Measurements from ENCODE around the gene PDZK1. TPM values are rescaled to one million over a fixed set of nuclear protein-coding genes. Genes with fewer than 3 reads are reported as not detected.

The PDZK1 gene
- not detected for total RNA-seq
- under 1 TPM in 1 of 2 donors, not detected in 1; 0.45 TPM for polyA plus RNA-seq

GRCh38 chr1:145707183-145707867, at the start of gene PDZK1:
TSS of gene PDZK1 (minus strand) at chr1:145707368. CDS start at chr1:145688021, 19,347 bp downstream.
- Histone ChIP-seq H3K4me1 (ENCODE audit: insufficient read depth, low read length) (no peaks in the 10 kb centered on the region), H3K27ac (ENCODE audit: low read depth, low read length) (no peak within 1 kb of the TSS), H3K4me3 (ENCODE audit: low read length in 2 of 2) (no peak within 1 kb of the TSS), H3K9me3 (ENCODE audit: control insufficient read depth in 1 of 2, low read length in 2 of 2) (no peaks in the 10 kb centered on the region), H3K36me3 (ENCODE audit: insufficient read depth, low read length) (no peaks in the 10 kb centered on the region), H3K27me3 (ENCODE audit: insufficient read depth, low read length) (no peaks in the 10 kb centered on the region)
- ChIA-PET CTCF (ENCODE audit: partially characterized antibody) (interaction anchor here (0.5 to 1.0 kb wide), 2 partner anchors 14 to 15 kb away, joined by 3 read pairs; no protein-coding TSS in a partner anchor), POLR2A (ENCODE audit: partially characterized antibody) (no interaction called here)
- intact Hi-C loops (cut with micrococcal nuclease): no loop called here
- peaks cover 0 to 2% (median 0%) of the 10 kb centered on the region in 8 donors for H3K9me3 Mint-ChIP-seq
- H3K27me3 Mint-ChIP-seq: peaks cover 0 to 1% of the 10 kb centered on the region in 2 donors
- no peak within 1 kb of the TSS for H3K4me3 Mint-ChIP-seq
- H3K4me1 Mint-ChIP-seq: no peaks in the 10 kb centered on the region
- no peak for DNase-seq
- no peak within 1 kb of the TSS for H3K27ac Mint-ChIP-seq
- no peaks in the 10 kb centered on the region for H3K36me3 Mint-ChIP-seq

DNA sequence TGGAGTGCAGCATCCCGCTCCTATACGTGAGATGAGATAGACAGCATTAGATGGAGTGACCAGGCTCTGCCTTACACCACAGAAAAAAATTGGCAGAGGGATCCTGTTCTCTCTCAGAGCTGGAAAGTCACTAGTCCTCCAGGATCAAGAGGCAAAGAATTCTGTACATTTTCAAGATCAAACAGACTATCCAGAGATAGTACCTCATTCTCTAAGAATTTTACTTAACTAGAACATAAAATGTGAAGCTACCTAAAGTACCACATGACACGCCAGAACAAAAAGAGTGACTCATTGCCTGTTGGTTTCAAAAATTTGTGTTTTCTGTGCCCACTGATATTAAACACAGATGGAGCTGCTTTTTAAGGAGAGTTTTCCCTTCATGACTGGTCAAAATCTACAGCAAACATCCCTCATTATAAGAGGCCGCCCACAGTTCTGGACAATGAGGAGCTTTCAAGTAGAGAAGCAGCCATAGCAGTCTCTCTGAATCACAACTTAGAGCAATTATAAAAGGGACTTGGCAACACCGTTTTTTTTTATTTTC, 44.4 kb upstream of the PDZK1 start:
- intact Hi-C loops (cut with micrococcal nuclease): no loop called here

DNA sequence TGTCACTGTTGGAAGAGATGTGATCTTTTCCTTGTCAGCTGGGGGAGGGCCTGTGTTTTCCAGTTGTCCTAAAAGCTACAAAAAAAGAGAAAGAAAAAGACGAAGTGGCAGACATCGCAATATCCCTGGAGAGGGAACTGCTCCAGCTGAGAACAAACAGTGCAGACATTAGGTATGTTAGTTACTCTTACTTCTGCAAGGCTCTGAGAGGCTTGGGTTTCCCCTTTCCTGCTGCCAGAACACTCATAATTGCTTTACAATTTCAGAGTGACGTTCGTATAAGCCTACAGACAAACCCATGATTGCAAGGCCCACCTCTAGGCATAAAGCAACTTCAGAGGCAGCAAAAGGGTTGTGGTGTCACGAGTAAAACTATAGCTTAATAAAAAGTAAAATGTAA, 43.3 kb upstream of the PDZK1 start:
- ChIA-PET CTCF (ENCODE audit: partially characterized antibody) (no interaction called here), POLR2A (ENCODE audit: partially characterized antibody) (no interaction called here)

More for the DNA sequence above, 44.4 kb upstream of the PDZK1 start:
- H3K9me3 ChIP-seq (ENCODE audit: control insufficient read depth in 1 of 2, low read length in 2 of 2): no peaks in the 10 kb centered on the region
- no peak overlapping the region for H3K27ac ChIP-seq (ENCODE audit: low read depth, low read length)
- Mint-ChIP-seq H3K4me1 (no peaks in the 10 kb centered on the region), H3K36me3 (peaks cover 45 to 68% of the 10 kb centered on the region in 2 donors), H3K9me3 (peaks cover 0 to 2% (median 0%) of the 10 kb centered on the region in 8 donors), H3K27me3 (no peaks in the 10 kb centered on the region), H3K27ac (peak overlapping the region in 2 of 7 donors; percentile 27 to 42), H3K4me3 (no peak overlapping the region)
- peaks cover 59% of the 10 kb centered on the region for H3K36me3 ChIP-seq (ENCODE audit: insufficient read depth, low read length)
- no peak overlapping the region for H3K4me3 ChIP-seq (ENCODE audit: low read length in 2 of 2)
- peak in 1 of 5 donors; percentile 27 for DNase-seq
- no peaks in the 10 kb centered on the region for H3K27me3 ChIP-seq (ENCODE audit: insufficient read depth, low read length)
- POLR2A ChIA-PET (ENCODE audit: partially characterized antibody): no interaction called here
- no peaks in the 10 kb centered on the region for H3K4me1 ChIP-seq (ENCODE audit: insufficient read depth, low read length)
- CTCF ChIA-PET (ENCODE audit: partially characterized antibody): interaction anchor here (0.7 kb wide), 1 partner anchor 31 kb away, joined by 4 read pairs; no protein-coding TSS in a partner anchor

DNA sequence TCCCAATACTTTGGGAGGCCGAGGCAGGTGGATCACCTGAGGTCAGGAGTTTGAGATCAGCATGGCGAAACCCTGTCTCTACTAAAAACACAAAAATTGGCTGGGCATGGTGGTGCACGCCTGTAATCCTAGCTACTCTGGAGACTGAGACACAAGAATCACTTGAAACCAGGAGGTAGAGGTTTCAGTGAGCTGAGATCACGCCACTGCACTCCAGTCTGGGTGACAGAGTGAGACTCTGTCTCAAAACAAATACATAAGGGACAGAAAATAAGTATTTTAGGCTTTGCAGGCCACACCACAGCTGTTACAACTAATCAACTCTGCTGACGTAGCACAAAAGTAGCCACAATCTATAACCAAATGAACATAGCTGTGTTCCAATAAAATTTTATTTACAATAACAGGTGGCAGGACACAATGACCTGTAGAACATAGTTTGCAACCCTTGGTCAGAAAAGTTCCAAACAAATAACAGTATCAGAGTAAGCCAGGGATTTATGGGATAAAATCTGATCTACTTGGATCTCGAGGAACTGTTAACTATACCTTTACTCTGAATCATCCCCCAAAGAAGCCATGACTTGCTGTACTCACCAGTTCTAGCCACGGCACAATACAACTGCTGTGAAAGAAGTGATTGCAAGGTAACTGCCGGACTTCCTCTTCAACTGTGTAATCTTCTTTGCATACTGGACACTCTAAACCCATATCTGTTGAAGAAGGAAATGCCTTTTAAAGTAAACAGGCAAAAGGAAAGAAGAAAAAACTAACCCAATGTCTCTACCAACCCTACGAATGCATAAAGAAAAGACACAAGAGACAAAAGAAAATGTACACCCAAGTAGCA, 40.5 kb upstream of the PDZK1 start:
- Mint-ChIP-seq H3K36me3 (peaks cover 65 to 79% of the 10 kb centered on the region in 2 donors), H3K27ac (peak overlapping the region in 1 of 7 donors; percentile 77)
- CTCF ChIA-PET (ENCODE audit: partially characterized antibody): no interaction called here

More for the DNA sequence above, 43.3 kb upstream of the PDZK1 start:
- Histone ChIP-seq H3K36me3 (ENCODE audit: insufficient read depth, low read length) (peaks cover 63% of the 10 kb centered on the region), H3K4me1 (ENCODE audit: insufficient read depth, low read length) (no peaks in the 10 kb centered on the region), H3K9me3 (ENCODE audit: control insufficient read depth in 1 of 2, low read length in 2 of 2) (no peaks in the 10 kb centered on the region), H3K27me3 (ENCODE audit: insufficient read depth, low read length) (no peaks in the 10 kb centered on the region), H3K4me3 (ENCODE audit: low read length in 2 of 2) (no peak overlapping the region), H3K27ac (ENCODE audit: low read depth, low read length) (no peak overlapping the region)
- Mint-ChIP-seq H3K27me3 (no peaks in the 10 kb centered on the region), H3K27ac (no peak overlapping the region), H3K4me3 (no peak overlapping the region), H3K4me1 (no peaks in the 10 kb centered on the region), H3K9me3 (peaks cover 0 to 2% (median 0%) of the 10 kb centered on the region in 8 donors), H3K36me3 (peaks cover 44 to 67% of the 10 kb centered on the region in 2 donors)
- no peak for DNase-seq
- intact Hi-C loops (cut with micrococcal nuclease): no loop called here

DNA sequence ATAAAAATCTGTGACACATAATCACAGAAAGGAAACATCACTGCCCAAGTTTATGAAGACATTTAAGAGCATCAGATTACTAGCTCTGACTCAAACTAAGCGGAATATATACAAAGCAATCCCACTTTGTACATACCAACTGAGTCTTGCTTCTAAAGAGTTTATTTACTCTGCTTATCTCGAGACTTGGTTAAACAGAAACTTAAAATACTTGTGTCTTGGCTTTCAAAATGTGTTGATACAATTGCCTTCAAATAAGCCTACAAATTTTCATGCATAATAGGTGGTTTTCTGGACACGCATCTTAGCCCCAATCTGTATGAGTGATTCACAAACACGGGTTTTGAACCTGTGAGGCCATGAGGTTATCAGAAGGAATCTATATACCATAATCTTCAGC, 33.1 kb upstream of the PDZK1 start:
- peaks cover 9% of the 10 kb centered on the region for H3K36me3 ChIP-seq (ENCODE audit: insufficient read depth, low read length)
- CTCF ChIA-PET (ENCODE audit: partially characterized antibody): no interaction called here
- no peak overlapping the region for H3K27ac ChIP-seq (ENCODE audit: low read depth, low read length)
- no peaks in the 10 kb centered on the region for H3K9me3 ChIP-seq (ENCODE audit: control insufficient read depth in 1 of 2, low read length in 2 of 2)
- no peaks in the 10 kb centered on the region for H3K27me3 ChIP-seq (ENCODE audit: insufficient read depth, low read length)
- no peak overlapping the region for H3K4me3 ChIP-seq (ENCODE audit: low read length in 2 of 2)
- peaks cover 0 to 3% (median 0%) of the 10 kb centered on the region in 4 donors for H3K4me1 Mint-ChIP-seq
- no peaks in the 10 kb centered on the region for H3K9me3 Mint-ChIP-seq
- no peaks in the 10 kb centered on the region for H3K4me1 ChIP-seq (ENCODE audit: insufficient read depth, low read length)
- DNase-seq: no peak
- POLR2A ChIA-PET (ENCODE audit: partially characterized antibody): no interaction called here
- intact Hi-C loops (cut with micrococcal nuclease): no loop called here
- no peaks in the 10 kb centered on the region for H3K27me3 Mint-ChIP-seq
- no peak overlapping the region for H3K27ac Mint-ChIP-seq
- no peak overlapping the region for H3K4me3 Mint-ChIP-seq
- peaks cover 33 to 36% of the 10 kb centered on the region in 2 donors for H3K36me3 Mint-ChIP-seq

More for the DNA sequence above, 40.5 kb upstream of the PDZK1 start:
- Histone ChIP-seq H3K4me3 (ENCODE audit: low read length in 2 of 2) (no peak overlapping the region), H3K4me1 (ENCODE audit: insufficient read depth, low read length) (no peaks in the 10 kb centered on the region), H3K36me3 (ENCODE audit: insufficient read depth, low read length) (peaks cover 66% of the 10 kb centered on the region), H3K9me3 (ENCODE audit: control insufficient read depth in 1 of 2, low read length in 2 of 2) (no peaks in the 10 kb centered on the region), H3K27me3 (ENCODE audit: insufficient read depth, low read length) (no peaks in the 10 kb centered on the region), H3K27ac (ENCODE audit: low read depth, low read length) (no peak overlapping the region)
- Mint-ChIP-seq H3K9me3 (peaks cover 0 to 2% (median 0%) of the 10 kb centered on the region in 8 donors), H3K4me3 (no peak overlapping the region), H3K4me1 (no peaks in the 10 kb centered on the region), H3K27me3 (no peaks in the 10 kb centered on the region)
- POLR2A ChIA-PET (ENCODE audit: partially characterized antibody): no interaction called here
- DNase-seq: no peak
- intact Hi-C loops (cut with micrococcal nuclease): no loop called here

DNA sequence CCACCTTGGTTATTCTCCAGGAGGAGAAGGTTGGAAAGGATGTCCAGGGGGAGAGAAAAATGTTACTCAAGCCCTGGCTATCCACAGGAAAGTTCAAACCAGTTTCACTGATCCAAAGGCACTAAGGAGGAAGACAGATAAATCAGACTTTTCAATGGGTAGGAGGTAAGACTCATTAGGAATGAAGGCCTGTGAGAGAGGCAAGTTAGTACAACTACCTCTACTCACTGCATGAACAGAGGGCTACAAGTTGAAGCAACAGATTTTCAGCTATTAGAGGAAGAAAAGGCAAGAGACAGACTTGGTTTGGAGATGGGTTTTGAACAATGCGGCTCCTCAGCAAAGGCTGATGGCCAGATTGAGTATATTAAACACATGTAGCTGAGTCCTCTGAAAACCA, 29.0 kb upstream of the PDZK1 start:
- H3K27me3 ChIP-seq (ENCODE audit: insufficient read depth, low read length): no peaks in the 10 kb centered on the region
- ChIA-PET POLR2A (ENCODE audit: partially characterized antibody) (no interaction called here), CTCF (ENCODE audit: partially characterized antibody) (no interaction called here)
- H3K9me3 Mint-ChIP-seq: no peaks in the 10 kb centered on the region
- intact Hi-C loops (cut with micrococcal nuclease): no loop called here
- H3K36me3 Mint-ChIP-seq: peaks cover 2 to 4% of the 10 kb centered on the region in 2 donors
- DNase-seq: no peak
- no peak overlapping the region for H3K27ac ChIP-seq (ENCODE audit: low read depth, low read length)
- H3K36me3 ChIP-seq (ENCODE audit: insufficient read depth, low read length): no peaks in the 10 kb centered on the region
- H3K27me3 Mint-ChIP-seq: no peaks in the 10 kb centered on the region
- H3K9me3 ChIP-seq (ENCODE audit: control insufficient read depth in 1 of 2, low read length in 2 of 2): no peaks in the 10 kb centered on the region
- no peak overlapping the region for H3K4me3 Mint-ChIP-seq
- no peak overlapping the region for H3K4me3 ChIP-seq (ENCODE audit: low read length in 2 of 2)
- H3K4me1 Mint-ChIP-seq: peaks cover 0 to 3% (median 0%) of the 10 kb centered on the region in 4 donors
- no peaks in the 10 kb centered on the region for H3K4me1 ChIP-seq (ENCODE audit: insufficient read depth, low read length)
- H3K27ac Mint-ChIP-seq: no peak overlapping the region

GRCh38 chr1:145730900-145731299, 23.7 kb upstream of the PDZK1 start:
- H3K9me3 ChIP-seq (ENCODE audit: control insufficient read depth in 1 of 2, low read length in 2 of 2): no peaks in the 10 kb centered on the region
- no peak overlapping the region for H3K4me3 Mint-ChIP-seq
- H3K9me3 Mint-ChIP-seq: no peaks in the 10 kb centered on the region
- H3K27ac ChIP-seq (ENCODE audit: low read depth, low read length): no peak overlapping the region
- no peaks in the 10 kb centered on the region for H3K4me1 Mint-ChIP-seq
- H3K4me3 ChIP-seq (ENCODE audit: low read length in 2 of 2): no peak overlapping the region
- no peaks in the 10 kb centered on the region for H3K36me3 Mint-ChIP-seq
- intact Hi-C loops (cut with micrococcal nuclease): no loop called here
- no peaks in the 10 kb centered on the region for H3K36me3 ChIP-seq (ENCODE audit: insufficient read depth, low read length)
- no peaks in the 10 kb centered on the region for H3K27me3 Mint-ChIP-seq
- no peaks in the 10 kb centered on the region for H3K4me1 ChIP-seq (ENCODE audit: insufficient read depth, low read length)
- ChIA-PET CTCF (ENCODE audit: partially characterized antibody) (no interaction called here), POLR2A (ENCODE audit: partially characterized antibody) (no interaction called here)
- H3K27ac Mint-ChIP-seq: no peak overlapping the region
- no peak for DNase-seq
- no peaks in the 10 kb centered on the region for H3K27me3 ChIP-seq (ENCODE audit: insufficient read depth, low read length)
